Measurements from ENCODE around the gene NEK8. TPM values are rescaled to one million over a fixed set of nuclear protein-coding genes. Genes with fewer than 3 reads are reported as not detected.

The NEK8 gene
- 24.8 and 29.7 TPM in 2 replicates for total RNA-seq

DNA sequence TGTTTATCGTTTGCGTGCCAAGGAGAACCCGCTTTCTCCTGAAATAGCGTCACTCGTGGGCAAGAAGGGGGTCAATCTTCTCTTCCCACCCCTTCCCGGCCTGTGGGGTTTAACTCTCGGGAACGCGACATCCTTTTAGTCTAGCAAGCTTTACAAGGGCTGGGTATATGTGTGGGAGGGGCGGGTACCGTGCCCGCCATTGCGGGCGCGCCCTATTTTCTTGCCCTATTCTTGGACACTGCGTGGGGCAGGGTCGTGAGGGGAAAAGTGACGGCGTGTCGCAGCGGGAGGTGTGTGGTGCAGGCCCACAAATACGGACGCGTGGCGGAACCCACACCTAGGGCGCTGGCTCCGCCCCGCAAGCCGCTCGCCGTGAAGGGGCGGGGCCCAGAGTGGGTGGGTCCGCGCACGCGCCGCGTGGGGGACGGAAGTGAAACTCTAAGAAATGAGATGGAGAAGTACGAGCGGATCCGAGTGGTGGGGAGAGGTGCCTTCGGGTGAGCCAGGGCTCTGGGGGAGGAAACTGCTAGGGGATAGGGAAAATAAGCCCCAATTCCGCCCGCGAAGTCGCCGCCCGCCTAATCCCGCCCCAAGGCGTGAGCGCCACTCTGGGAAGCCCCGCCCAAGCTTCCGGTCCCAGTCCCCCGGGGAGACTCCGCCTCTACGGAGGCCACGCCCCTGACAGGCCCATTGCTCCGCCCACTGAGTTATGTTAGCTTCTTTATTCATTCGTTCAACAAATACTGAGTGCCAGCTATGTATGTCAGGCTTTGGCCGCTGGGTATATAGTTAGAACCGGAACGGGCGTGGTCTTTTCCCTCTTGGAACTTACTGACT is at the start of gene NEK8:
Gene NEK8 (plus strand): TSS at position 425 of the 837 bp plus-strand sequence. CDS start 26 bp downstream, at position 451.
- TF ChIP-seq, protein P1, sequence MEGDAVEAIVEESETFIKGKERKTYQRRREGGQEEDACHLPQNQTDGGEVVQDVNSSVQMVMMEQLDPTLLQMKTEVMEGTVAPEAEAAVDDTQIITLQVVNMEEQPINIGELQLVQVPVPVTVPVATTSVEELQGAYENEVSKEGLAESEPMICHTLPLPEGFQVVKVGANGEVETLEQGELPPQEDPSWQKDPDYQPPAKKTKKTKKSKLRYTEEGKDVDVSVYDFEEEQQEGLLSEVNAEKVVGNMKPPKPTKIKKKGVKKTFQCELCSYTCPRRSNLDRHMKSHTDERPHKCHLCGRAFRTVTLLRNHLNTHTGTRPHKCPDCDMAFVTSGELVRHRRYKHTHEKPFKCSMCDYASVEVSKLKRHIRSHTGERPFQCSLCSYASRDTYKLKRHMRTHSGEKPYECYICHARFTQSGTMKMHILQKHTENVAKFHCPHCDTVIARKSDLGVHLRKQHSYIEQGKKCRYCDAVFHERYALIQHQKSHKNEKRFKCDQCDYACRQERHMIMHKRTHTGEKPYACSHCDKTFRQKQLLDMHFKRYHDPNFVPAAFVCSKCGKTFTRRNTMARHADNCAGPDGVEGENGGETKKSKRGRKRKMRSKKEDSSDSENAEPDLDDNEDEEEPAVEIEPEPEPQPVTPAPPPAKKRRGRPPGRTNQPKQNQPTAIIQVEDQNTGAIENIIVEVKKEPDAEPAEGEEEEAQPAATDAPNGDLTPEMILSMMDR (IDR thresholded peaks at IDR 0.05) = no peak
- CTCF ChIA-PET = interaction anchor here (0.9 to 6.1 kb wide), 7 partner anchors 9 to 420 kb away, joined by 3 to 545 read pairs (median 28); partner anchors contain the start of genes DHRS13, PROCA1, RPL23A and TRAF4
- intact Hi-C loops (cut with micrococcal nuclease) = loop anchor here (1.0 to 5.0 kb wide), 9 partner anchors 10 to 839 kb away; partner anchors contain the start of genes ABHD15, FAM222B, FLOT2 and TP53I13
- Mint-ChIP-seq H3K27ac (peak within 1 kb of the TSS; percentile 99), H3K4me3 (peak within 1 kb of the TSS; percentile 95), H3K36me3 (ENCODE audit: low read depth) (peaks cover 24% of the 10 kb centered on the region), H3K9me3 (no peaks in the 10 kb centered on the region), H3K27me3 (no peaks in the 10 kb centered on the region), H3K4me1 (peaks cover 62% of the 10 kb centered on the region)
- DNase-seq (peak; percentile 99), ATAC-seq (ENCODE audit: low read depth) (peak; percentile 53)
- POLR2A ChIA-PET = interaction anchor here (0.7 to 18.0 kb wide), 20 partner anchors 7 to 566 kb away, joined by 3 to 2384 read pairs (median 28); partner anchors contain the start of genes BLTP2, DHRS13, FAM222B and FLOT2

DNA sequence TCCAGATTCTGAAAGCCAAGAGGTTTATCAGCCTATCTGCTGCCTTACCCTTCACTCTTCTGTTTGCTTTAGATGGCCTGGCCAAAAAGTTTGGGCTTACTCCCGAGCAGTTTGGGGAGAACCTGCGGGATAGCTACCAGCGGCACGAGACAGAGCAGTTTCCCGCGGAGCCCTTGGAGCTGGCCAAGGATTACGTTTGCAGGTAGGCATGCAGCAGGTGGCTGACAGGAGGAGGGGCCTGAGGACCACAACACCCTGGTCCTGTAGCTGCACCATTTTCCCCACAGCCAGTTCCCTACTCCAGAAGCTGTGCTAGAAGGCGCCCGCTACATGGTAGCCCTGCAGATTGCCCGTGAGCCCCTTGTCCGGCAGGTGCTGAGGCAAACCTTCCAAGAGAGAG is 45.9 kb upstream of the NEK8 start:
- CTCF ChIA-PET = no interaction called here

DNA sequence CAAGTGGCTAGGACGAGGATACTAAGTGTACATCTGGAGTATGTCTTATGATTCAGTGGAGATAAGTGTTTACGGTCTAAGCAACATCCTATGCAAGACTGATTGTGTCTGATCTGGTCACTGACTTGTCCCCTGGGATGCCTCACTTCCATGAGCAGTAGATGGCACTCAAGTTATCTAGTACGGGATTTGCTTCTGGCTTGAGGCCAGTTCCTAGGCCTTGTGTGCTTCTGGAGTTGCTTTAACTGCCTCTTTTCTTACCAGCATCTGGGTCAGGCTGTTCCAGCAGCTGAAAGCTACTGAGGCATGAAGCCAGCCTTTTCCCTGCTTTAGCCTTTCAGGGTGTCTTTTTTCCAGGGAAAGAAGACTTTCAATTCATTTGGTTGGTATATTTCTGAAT is 43.6 kb upstream of the NEK8 start:
- ATAC-seq (ENCODE audit: low read depth) (no peak), DNase-seq (no peak)
- ChIA-PET POLR2A (no interaction called here), CTCF (no interaction called here)
- intact Hi-C loops (cut with micrococcal nuclease) = no loop called here
- no peaks in the 10 kb centered on the region for H3K27me3 Mint-ChIP-seq
- H3K36me3 Mint-ChIP-seq (ENCODE audit: low read depth) = peaks cover 95% of the 10 kb centered on the region
- TF ChIP-seq, protein P1 (IDR thresholded peaks at IDR 0.05) = no peak
- no peaks in the 10 kb centered on the region for H3K4me1 Mint-ChIP-seq
- no peak overlapping the region for H3K27ac Mint-ChIP-seq
- H3K9me3 Mint-ChIP-seq = no peaks in the 10 kb centered on the region
- H3K4me3 Mint-ChIP-seq = no peak overlapping the region

More for the DNA sequence above, 45.9 kb upstream of the NEK8 start:
- H3K36me3 Mint-ChIP-seq (ENCODE audit: low read depth) = peaks cover 89% of the 10 kb centered on the region
- H3K27me3 Mint-ChIP-seq = no peaks in the 10 kb centered on the region
- H3K9me3 Mint-ChIP-seq = no peaks in the 10 kb centered on the region
- TF ChIP-seq, protein P1 (IDR thresholded peaks at IDR 0.05) = no peak
- H3K4me3 Mint-ChIP-seq = no peak overlapping the region
- intact Hi-C loops (cut with micrococcal nuclease) = no loop called here
- ATAC-seq (ENCODE audit: low read depth) = no peak
- H3K27ac Mint-ChIP-seq = no peak overlapping the region
- POLR2A ChIA-PET = no interaction called here
- H3K4me1 Mint-ChIP-seq = no peaks in the 10 kb centered on the region
- no peak for DNase-seq

DNA sequence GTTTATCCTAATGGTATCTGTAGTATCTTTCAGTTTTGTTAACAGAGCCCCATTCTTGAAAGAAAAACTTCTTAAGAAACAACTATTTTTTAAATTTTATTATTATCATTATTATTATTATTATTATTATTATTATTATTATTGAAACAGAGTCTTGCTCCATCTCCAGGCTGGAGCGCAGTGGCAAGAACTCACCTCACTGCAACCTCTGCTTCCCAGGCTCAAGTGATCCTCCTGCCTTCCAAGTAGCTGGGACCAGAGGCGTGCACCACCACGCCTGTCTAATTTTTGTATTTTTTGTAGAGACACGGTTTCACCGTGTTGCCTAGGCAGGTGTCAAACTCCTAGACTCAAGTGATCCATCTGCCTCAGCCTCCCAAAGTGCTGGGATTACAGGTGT is 43.2 kb upstream of the NEK8 start:
- Mint-ChIP-seq H3K9me3 (no peaks in the 10 kb centered on the region), H3K36me3 (ENCODE audit: low read depth) (peaks cover 97% of the 10 kb centered on the region), H3K4me1 (no peaks in the 10 kb centered on the region), H3K27ac (no peak overlapping the region), H3K4me3 (no peak overlapping the region), H3K27me3 (no peaks in the 10 kb centered on the region)
- intact Hi-C loops (cut with micrococcal nuclease) = no loop called here
- CTCF ChIA-PET = no interaction called here
- POLR2A ChIA-PET = no interaction called here
- no peak for ATAC-seq (ENCODE audit: low read depth)
- no peak for DNase-seq
- TF ChIP-seq, protein P1 (IDR thresholded peaks at IDR 0.05) = no peak

DNA sequence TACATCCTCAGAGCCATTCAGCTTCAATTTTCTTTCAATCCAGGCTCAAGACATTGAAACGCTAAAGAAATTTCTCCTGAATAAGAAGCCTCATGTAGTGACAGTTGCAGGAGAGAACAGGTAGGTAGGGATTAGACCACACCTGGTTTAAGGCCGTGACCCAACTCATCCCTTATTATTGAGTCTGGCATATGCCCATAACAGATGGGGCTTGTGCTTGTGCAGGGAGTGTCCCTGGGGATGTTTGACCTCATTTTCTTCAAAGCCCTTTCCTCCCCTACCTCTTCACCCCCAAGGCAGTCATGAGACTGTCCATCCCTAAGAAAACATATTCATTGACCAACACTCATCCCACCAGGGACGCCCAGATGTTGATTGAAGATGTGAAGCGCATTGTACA is 42.3 kb upstream of the NEK8 start:
- no peaks in the 10 kb centered on the region for H3K9me3 Mint-ChIP-seq
- H3K27ac Mint-ChIP-seq = no peak overlapping the region
- POLR2A ChIA-PET = no interaction called here
- CTCF ChIA-PET = interaction anchor here (0.6 kb wide), 1 partner anchor 38 kb away, joined by 3 read pairs; no protein-coding TSS in a partner anchor
- H3K4me1 Mint-ChIP-seq = no peaks in the 10 kb centered on the region
- no peak for DNase-seq
- TF ChIP-seq, protein P1 (IDR thresholded peaks at IDR 0.05) = no peak
- intact Hi-C loops (cut with micrococcal nuclease) = no loop called here
- ATAC-seq (ENCODE audit: low read depth) = no peak
- H3K36me3 Mint-ChIP-seq (ENCODE audit: low read depth) = peaks cover 98% of the 10 kb centered on the region
- no peaks in the 10 kb centered on the region for H3K27me3 Mint-ChIP-seq
- no peak overlapping the region for H3K4me3 Mint-ChIP-seq
